Naive thymus-derived CD8-positive, alpha-beta T cell (primary cell): ENCODE results near the gene ANO4. TPM values are rescaled to one million over a fixed set of nuclear protein-coding genes. Genes with fewer than 3 reads are reported as not detected.
"Not testable (repeated sequence)": the region's sequence is repeated elsewhere in the genome, so short reads cannot be mapped to it uniquely, and the experiment has no call there.

Source experiments
- ATAC-seq, 2 donors: fragments of 150-1000 bp; cut with Tn5 transposase in 1 of 2; sonication (Bioruptor Pico), chemical (Tn5 transposase) in 1 of 2; 1 replicate in 1 of 2; 2 replicates in 1 of 2; pipeline ENCODE4 v1.10.0; 2021; ENCODE audit warnings: mild to moderate bottlenecking in 2 of 2, moderate library complexity in 2 of 2
- POLR2A ChIA-PET: fragments of 350-600 bp; sonication (Branson Sonifier 250); formaldehyde crosslinking; loops from one replicate; lab custom pipeline; 2021; ENCODE audit warnings: antibody characterized with exemption; lab: Charles Lee
- DNase-seq, 10 donors: peaks; one replicate each; pipeline versions ENCODE4 v3.0.0 to v3.0.0-alpha.2; 2020 to 2022
- H3K27ac Mint-ChIP-seq, 10 donors: one replicate each; pipeline ENCODE4 v1.8.0; 2020 to 2022; ENCODE audit warnings: mild to moderate bottlenecking in 10 of 10, mixed read lengths in 10 of 10, moderate library complexity in 4 of 10, inconsistent platforms in 1 of 10
- H3K27me3 Mint-ChIP-seq, 5 donors: one replicate each; pipeline ENCODE4 v1.8.0; 2021 to 2022; ENCODE audit warnings: mixed read lengths in 5 of 5
- H3K36me3 Mint-ChIP-seq, 3 donors: one replicate each; pipeline ENCODE4 v1.8.0; 2020 to 2022; ENCODE audit warnings: mixed read lengths in 3 of 3, mild to moderate bottlenecking in 2 of 3, inconsistent platforms in 1 of 3
- H3K4me1 Mint-ChIP-seq, 4 donors: one replicate each; pipeline ENCODE4 v1.8.0; 2021 to 2022; ENCODE audit warnings: mixed read lengths in 4 of 4
- H3K4me3 Mint-ChIP-seq, 10 donors: one replicate each; pipeline ENCODE4 v1.8.0; 2020 to 2022; ENCODE audit warnings: mild to moderate bottlenecking in 10 of 10, mixed read lengths in 10 of 10, moderate library complexity in 6 of 10, inconsistent platforms in 1 of 10
- H3K9me3 Mint-ChIP-seq, 9 donors: one replicate each; pipeline ENCODE4 v1.8.0; 2020 to 2022; ENCODE audit warnings: mixed read lengths in 9 of 9, mild to moderate bottlenecking in 3 of 9, inconsistent platforms in 1 of 9, moderate library complexity in 1 of 9
- polyA plus RNA-seq, 3 donors: library from polyadenylated mRNA; unstranded; fragments of 300-500 nt; fragmentation: Illumina TruSeq; gene quantifications; one replicate each; pipeline ENCODE4 v1.2.3, GENCODE V29; 2021
- total RNA-seq, 8 experiments: library from RNA in 2 of 8; stranded (reverse) in 2 of 8; gene quantifications; one replicate each; pipeline ENCODE4 v1.2.3 and lab custom pipeline; 2021 to 2026

ANO4 gene
- total and polyA plus RNA-seq, 5 experiments from 2014 or later = not detected

DNA sequence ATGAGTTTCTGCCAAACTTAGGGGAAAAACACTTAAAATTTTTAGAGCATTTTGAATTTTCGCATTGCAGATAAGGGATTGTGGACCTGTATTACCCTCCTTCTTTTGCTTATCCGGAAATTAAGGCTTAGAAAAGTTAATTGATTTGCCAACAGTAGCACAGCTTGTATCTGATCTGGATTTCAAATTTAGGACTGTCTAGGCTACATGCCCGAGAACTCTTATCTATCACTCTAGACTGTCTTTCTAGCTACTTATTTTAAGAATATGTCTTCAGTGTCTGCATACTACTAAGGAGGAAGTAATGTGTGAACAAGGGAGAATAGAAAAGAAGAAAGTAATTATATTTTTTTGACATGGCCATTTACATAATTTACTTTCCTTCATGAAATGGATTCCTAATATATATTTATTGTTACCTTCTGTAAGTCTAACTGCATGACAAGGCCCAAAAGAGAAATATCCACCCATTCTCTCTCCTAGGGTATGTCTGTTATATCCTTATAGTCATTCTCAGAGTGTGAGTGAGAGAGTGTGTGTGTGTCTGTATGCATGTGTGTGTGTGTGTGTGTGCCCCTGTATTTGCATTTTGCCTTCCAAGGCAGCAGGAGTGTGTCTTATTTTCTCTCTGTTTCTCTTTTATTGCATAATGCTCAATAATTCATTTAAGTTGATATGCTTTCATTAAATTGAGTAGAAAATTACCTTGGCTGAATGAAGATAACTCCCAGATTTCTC is 283.4 kb downstream of the ANO4 start:
- Mint-ChIP-seq H3K4me1 (peaks cover 0 to 2% (median 0%) of the 10 kb centered on the region in 4 donors), H3K4me3 (no peak overlapping the region), H3K36me3 (peaks cover 0 to 5% (median 0%) of the 10 kb centered on the region in 3 donors), H3K27ac (no peak overlapping the region), H3K9me3 (peaks cover 0 to 11% (median 2%) of the 10 kb centered on the region in 9 donors), H3K27me3 (peaks cover 4 to 14% (median 8%) of the 10 kb centered on the region in 5 donors)
- ATAC-seq = no peak
- POLR2A ChIA-PET = no interaction called here
- no peak for DNase-seq

DNA sequence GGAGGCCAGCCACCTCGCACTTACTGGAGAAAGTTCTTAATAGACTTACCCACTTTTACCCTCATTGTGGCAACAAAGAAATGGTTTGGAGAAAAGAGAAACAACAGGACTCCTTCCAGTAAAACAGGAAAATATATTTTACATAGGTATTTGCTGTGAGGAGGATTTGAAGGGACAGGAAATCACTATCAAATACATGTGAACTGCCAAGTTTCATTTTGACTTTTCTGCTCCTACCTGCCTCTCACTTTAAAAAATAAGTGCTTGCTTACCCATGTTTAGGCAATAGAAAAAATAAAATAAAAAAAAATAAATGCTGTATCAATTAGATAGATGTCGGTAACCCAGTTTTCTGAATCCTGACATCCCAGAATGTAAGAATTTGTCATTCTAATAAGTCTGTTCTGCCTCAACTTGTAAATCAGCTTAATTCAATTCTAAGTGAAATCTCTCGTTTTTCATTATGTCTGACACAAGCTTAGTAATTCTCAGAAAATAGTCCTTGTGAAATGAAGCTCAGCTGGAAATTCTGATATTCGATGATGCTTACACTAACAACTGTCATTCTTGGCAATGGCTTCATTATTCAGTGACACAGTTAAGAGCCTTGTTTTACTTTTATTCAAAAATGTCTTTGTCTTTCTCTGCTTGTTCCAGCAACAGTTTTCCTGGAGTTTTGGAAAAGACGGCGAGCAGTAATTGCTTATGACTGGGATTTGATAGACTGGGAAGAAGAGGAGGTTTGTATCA is 284.1 kb downstream of the ANO4 start:
- Mint-ChIP-seq H3K9me3 (peaks cover 0 to 12% (median 2%) of the 10 kb centered on the region in 9 donors), H3K27me3 (peaks cover 4 to 15% (median 8%) of the 10 kb centered on the region in 5 donors), H3K27ac (no peak overlapping the region), H3K4me3 (no peak overlapping the region), H3K36me3 (peaks cover 0 to 5% (median 0%) of the 10 kb centered on the region in 3 donors), H3K4me1 (peaks cover 0 to 2% (median 0%) of the 10 kb centered on the region in 4 donors)
- POLR2A ChIA-PET = no interaction called here
- ATAC-seq (no peak), DNase-seq (no peak)

- H3K4me3 Mint-ChIP-seq = no peak overlapping the region
- no peak overlapping the region for H3K27ac Mint-ChIP-seq
- H3K9me3 Mint-ChIP-seq = peaks cover 0 to 12% (median 3%) of the 10 kb centered on the region in 9 donors
- H3K4me1 Mint-ChIP-seq = peaks cover 0 to 2% (median 0%) of the 10 kb centered on the region in 4 donors
- no peak for DNase-seq
- no peak for ATAC-seq
- H3K36me3 Mint-ChIP-seq = peaks cover 0 to 5% (median 0%) of the 10 kb centered on the region in 3 donors
- POLR2A ChIA-PET = no interaction called here
- H3K27me3 Mint-ChIP-seq = peaks cover 4 to 16% (median 12%) of the 10 kb centered on the region in 5 donors
Observed at GRCh38 chr12:101082706-101083105, 288.1 kb downstream of the ANO4 start.

GRCh38 chr12:101086490-101087135 is 292.0 kb downstream of the ANO4 start:
- POLR2A ChIA-PET = no interaction called here
- H3K27ac Mint-ChIP-seq = no peak overlapping the region
- no peak overlapping the region for H3K4me3 Mint-ChIP-seq
- peaks cover 0 to 2% (median 0%) of the 10 kb centered on the region in 4 donors for H3K4me1 Mint-ChIP-seq
- peaks cover 0 to 12% (median 5%) of the 10 kb centered on the region in 9 donors for H3K9me3 Mint-ChIP-seq
- DNase-seq (no peak), ATAC-seq (no peak)
- peaks cover 0 to 5% (median 0%) of the 10 kb centered on the region in 3 donors for H3K36me3 Mint-ChIP-seq
- H3K27me3 Mint-ChIP-seq = peaks cover 4 to 18% (median 11%) of the 10 kb centered on the region in 5 donors

DNA sequence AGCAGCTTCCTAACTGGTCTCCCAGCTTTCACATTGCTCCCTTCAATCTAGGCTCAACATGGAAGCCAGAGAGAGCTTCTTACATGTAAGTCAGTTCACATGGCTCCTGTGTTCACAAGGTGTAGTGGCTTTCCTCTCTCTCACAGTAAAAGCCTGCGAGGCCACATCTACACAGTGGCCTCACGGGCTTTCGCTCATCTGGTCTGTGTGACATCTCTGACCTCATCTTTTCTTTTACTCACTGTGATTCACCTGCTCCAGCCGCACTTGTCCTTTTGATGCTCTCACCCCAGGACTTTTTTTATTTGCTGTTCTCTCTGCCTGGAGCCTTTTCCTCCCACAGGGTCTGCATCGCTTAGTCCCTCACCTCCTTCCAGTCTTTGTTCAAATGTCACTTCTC is 293.3 kb downstream of the ANO4 start:
- POLR2A ChIA-PET = no interaction called here
- Mint-ChIP-seq H3K9me3 (peaks cover 0 to 5% (median 0%) of the 10 kb centered on the region in 9 donors), H3K27me3 (peaks cover 0 to 13% (median 6%) of the 10 kb centered on the region in 5 donors), H3K27ac (no peak overlapping the region), H3K4me1 (no peaks in the 10 kb centered on the region), H3K4me3 (no peak overlapping the region), H3K36me3 (no peaks in the 10 kb centered on the region)
- no peak for ATAC-seq
- DNase-seq = no peak

GRCh38 chr12:101089271-101089670 is 294.7 kb downstream of the ANO4 start:
- Mint-ChIP-seq H3K9me3 (peaks cover 0 to 5% (median 0%) of the 10 kb centered on the region in 9 donors), H3K27me3 (peaks cover 0 to 13% (median 6%) of the 10 kb centered on the region in 5 donors), H3K36me3 (no peaks in the 10 kb centered on the region), H3K4me3 (no peak overlapping the region), H3K4me1 (peaks cover 0 to 2% (median 0%) of the 10 kb centered on the region in 4 donors), H3K27ac (no peak overlapping the region)
- ATAC-seq (no peak), DNase-seq (no peak)
- POLR2A ChIA-PET = no interaction called here

DNA sequence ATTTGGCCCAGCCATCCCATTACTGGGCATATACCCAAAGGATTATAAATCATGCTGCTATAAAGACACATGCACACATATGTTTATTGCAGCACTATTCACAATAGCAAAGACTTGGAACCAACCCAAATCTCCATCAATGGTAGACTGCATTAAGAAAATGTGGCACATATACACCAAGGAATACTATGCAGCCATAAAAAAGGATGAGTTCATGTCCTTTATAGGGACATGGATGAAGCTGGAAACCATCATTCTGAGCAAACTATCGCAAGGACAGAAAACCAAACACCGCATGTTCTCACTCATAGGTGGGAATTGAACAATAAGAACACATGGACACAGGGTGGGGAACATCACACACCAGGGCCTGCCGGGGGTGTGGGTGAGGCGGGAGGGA is 295.6 kb downstream of the ANO4 start:
- H3K4me1 Mint-ChIP-seq, H3K36me3 Mint-ChIP-seq, H3K9me3 Mint-ChIP-seq, ATAC-seq, DNase-seq, POLR2A ChIA-PET, H3K4me3 Mint-ChIP-seq: not testable (repeated sequence)
- peaks cover 0 to 13% (median 6%) of the 10 kb centered on the region in 5 donors for H3K27me3 Mint-ChIP-seq
- H3K27ac Mint-ChIP-seq = peak overlapping the region in 1 of 10 donors; percentile 20

DNA sequence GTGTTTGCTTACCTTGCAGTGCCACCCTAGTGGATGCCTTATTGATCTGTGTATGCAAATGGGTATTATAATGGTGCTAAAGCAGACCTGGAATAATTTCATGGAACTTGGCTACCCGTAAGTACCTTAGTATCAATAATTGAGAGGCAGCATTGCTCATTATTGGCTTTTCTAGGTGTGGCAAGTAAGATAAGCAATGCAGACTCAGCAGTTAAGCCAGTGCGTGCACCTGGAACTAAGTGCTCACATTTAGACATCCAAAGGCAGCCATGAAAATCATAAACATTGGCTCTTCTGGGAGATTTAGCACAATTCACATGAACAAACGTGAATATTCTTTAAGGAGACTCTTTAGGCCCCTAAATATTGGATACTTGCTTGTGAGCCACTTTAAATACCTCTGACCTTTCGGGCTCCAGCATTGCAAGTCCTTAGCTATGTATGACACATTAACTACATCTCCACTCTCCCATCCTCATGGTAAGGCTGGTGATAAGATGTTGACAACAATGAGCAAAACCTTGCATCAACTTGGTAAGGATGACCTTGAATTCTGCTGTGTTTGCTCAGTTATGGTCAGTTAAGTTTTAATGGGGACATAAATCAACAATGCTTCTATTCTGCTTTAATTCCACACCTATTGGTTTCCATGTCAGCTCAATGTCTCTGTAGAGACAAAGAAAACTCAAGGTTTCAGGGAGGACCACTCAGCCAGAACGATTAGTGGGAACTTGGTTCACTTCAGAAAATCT is 303.4 kb downstream of the ANO4 start:
- Mint-ChIP-seq H3K4me3 (no peak overlapping the region), H3K36me3 (no peaks in the 10 kb centered on the region), H3K27ac (no peak overlapping the region), H3K9me3 (peaks cover 0 to 9% (median 0%) of the 10 kb centered on the region in 9 donors), H3K4me1 (peaks cover 0 to 2% (median 0%) of the 10 kb centered on the region in 4 donors), H3K27me3 (no peaks in the 10 kb centered on the region)
- DNase-seq = no peak
- POLR2A ChIA-PET = no interaction called here
- no peak for ATAC-seq

GRCh38 chr12:101107032-101107763 is 312.6 kb downstream of the ANO4 start:
- Mint-ChIP-seq H3K36me3 (peaks cover 0 to 5% (median 0%) of the 10 kb centered on the region in 3 donors), H3K4me1 (no peaks in the 10 kb centered on the region)

DNA sequence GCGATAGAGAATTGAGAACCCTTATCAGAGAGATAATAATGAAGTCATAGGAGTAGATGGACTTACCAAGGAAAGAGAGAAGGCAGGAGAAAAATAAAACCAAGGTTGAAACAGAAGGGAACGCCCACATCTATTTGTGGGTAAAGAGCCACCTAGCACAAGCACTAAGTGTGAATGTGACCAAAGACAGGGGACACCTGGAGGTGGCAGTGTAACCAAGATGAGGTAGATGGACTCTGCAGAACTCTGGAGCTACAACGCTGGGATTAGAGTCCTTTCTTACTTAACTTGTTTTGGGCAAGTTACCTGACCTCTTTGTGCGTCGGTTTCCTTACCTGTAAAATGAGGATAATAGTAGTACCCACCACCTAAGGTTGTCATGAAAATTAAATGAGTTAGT is 313.6 kb downstream of the ANO4 start:
- no peak overlapping the region for H3K4me3 Mint-ChIP-seq
- ATAC-seq (no peak), DNase-seq (no peak)
- H3K36me3 Mint-ChIP-seq = peaks cover 0 to 5% (median 0%) of the 10 kb centered on the region in 3 donors
- H3K4me1 Mint-ChIP-seq = no peaks in the 10 kb centered on the region
- no peak overlapping the region for H3K27ac Mint-ChIP-seq
- H3K27me3 Mint-ChIP-seq = peaks cover 0 to 4% (median 0%) of the 10 kb centered on the region in 5 donors
- peaks cover 0 to 7% (median 2%) of the 10 kb centered on the region in 9 donors for H3K9me3 Mint-ChIP-seq
- POLR2A ChIA-PET = no interaction called here

More at GRCh38 chr12:101107032-101107763, 312.6 kb downstream of the ANO4 start:
- Mint-ChIP-seq H3K9me3 (peaks cover 0 to 7% (median 2%) of the 10 kb centered on the region in 9 donors), H3K27ac (no peak overlapping the region), H3K4me3 (no peak overlapping the region), H3K27me3 (peaks cover 0 to 4% (median 0%) of the 10 kb centered on the region in 5 donors)
- ATAC-seq = no peak
- no peak for DNase-seq
- POLR2A ChIA-PET = no interaction called here

- ATAC-seq (no peak), DNase-seq (no peak)
- Mint-ChIP-seq H3K4me1 (no peaks in the 10 kb centered on the region), H3K4me3 (no peak overlapping the region), H3K36me3 (no peaks in the 10 kb centered on the region), H3K27me3 (peaks cover 0 to 6% (median 0%) of the 10 kb centered on the region in 5 donors), H3K27ac (no peak overlapping the region), H3K9me3 (peaks cover 0 to 2% (median 0%) of the 10 kb centered on the region in 9 donors)
- POLR2A ChIA-PET = no interaction called here
Observed at GRCh38 chr12:101110866-101111265, 316.3 kb downstream of the ANO4 start.
